ENCODE measurements around the gene SOWAHC. TPM values are rescaled to one million over a fixed set of nuclear protein-coding genes. Genes with fewer than 3 reads are reported as not detected.

Gene SOWAHC
- polyA plus RNA-seq, 1 donor from 2014 or later: 5.8 TPM

- Histone ChIP-seq H4K20me1 (ENCODE audit: insufficient read depth) (no peaks in the 10 kb centered on the region), H2AFZ (ENCODE audit: low read depth, low read length) (no peak overlapping the region), H3K79me2 (replicated peaks; ENCODE audit: insufficient read depth, low read length) (peaks cover 29% of the 10 kb centered on the region), H3K27me3 (ENCODE audit: insufficient read depth, low read depth, low read length) (peaks cover 6% of the 10 kb centered on the region), H3K27ac (ENCODE audit: low read length) (no peak overlapping the region), H3K9me2 (ENCODE audit: insufficient read depth, low read length) (no peaks in the 10 kb centered on the region), H3K9ac (ENCODE audit: low read length) (no peak overlapping the region), H3K4me3 (ENCODE audit: low read length) (peak overlapping the region; percentile 85), H3K4me2 (ENCODE audit: low read length) (no peak overlapping the region), H3K9me3 (ENCODE audit: low read length) (no peaks in the 10 kb centered on the region), H3F3A (ENCODE audit: insufficient read depth, low read length, poor library complexity, severe bottlenecking) (no peaks in the 10 kb centered on the region), H3K36me3 (ENCODE audit: insufficient read depth, low read length) (no peaks in the 10 kb centered on the region)
- TF ChIP-seq EZH2 (IDR thresholded peaks at IDR 0.05; ENCODE audit: borderline replicate concordance, insufficient read depth, low read length, poor library complexity, severe bottlenecking) (no peak), MXI1 (conservative IDR thresholded peaks at IDR 0.05; ENCODE audit: poor library complexity, severe bottlenecking) (no peak), CTCF (IDR thresholded peaks at IDR 0.05; ENCODE audit: poor library complexity, severe bottlenecking) (no peak), EP300 (conservative IDR thresholded peaks at IDR 0.05; ENCODE audit: poor library complexity, severe bottlenecking) (no peak), REST (IDR thresholded peaks at IDR 0.05; ENCODE audit: borderline replicate concordance) (no peak), RAD21 (conservative IDR thresholded peaks at IDR 0.05) (no peak), SMC3 (conservative IDR thresholded peaks at IDR 0.05; ENCODE audit: poor library complexity) (no peak)
These were observed 1.5 kb downstream of the SOWAHC start for GRCh38 chr2:109615637-109616144.

GRCh38 chr2:109616184-109616583 lies 2.0 kb downstream of the SOWAHC start:
- Histone ChIP-seq H3K9ac (ENCODE audit: low read length) (no peak overlapping the region), H3K27ac (ENCODE audit: low read length) (no peak overlapping the region), H3K27me3 (ENCODE audit: insufficient read depth, low read depth, low read length) (peaks cover 6% of the 10 kb centered on the region), H4K20me1 (ENCODE audit: insufficient read depth) (no peaks in the 10 kb centered on the region), H3K4me3 (ENCODE audit: low read length) (peak overlapping the region; percentile 85), H3F3A (ENCODE audit: insufficient read depth, low read length, poor library complexity, severe bottlenecking) (no peaks in the 10 kb centered on the region), H2AFZ (ENCODE audit: low read depth, low read length) (no peak overlapping the region), H3K9me2 (ENCODE audit: insufficient read depth, low read length) (no peaks in the 10 kb centered on the region), H3K4me2 (ENCODE audit: low read length) (no peak overlapping the region), H3K9me3 (ENCODE audit: low read length) (no peaks in the 10 kb centered on the region), H3K79me2 (replicated peaks; ENCODE audit: insufficient read depth, low read length) (peaks cover 24% of the 10 kb centered on the region), H3K36me3 (ENCODE audit: insufficient read depth, low read length) (no peaks in the 10 kb centered on the region)
- TF ChIP-seq TAF1 (IDR thresholded peaks at IDR 0.05; ENCODE audit: low read depth): no peak
- TF ChIP-seq REST (IDR thresholded peaks at IDR 0.05; ENCODE audit: borderline replicate concordance): no peak
